ENCODE results near the gene ATP1B3. TPM values are rescaled to one million over a fixed set of nuclear protein-coding genes. Genes with fewer than 3 reads are reported as not detected.
A peak's percentile ranks its signal among the peaks of the same experiment; 100 is the strongest.

Gene ATP1B3
- total RNA-seq, 1 experiment from 2014 or later = 94.3 TPM

DNA sequence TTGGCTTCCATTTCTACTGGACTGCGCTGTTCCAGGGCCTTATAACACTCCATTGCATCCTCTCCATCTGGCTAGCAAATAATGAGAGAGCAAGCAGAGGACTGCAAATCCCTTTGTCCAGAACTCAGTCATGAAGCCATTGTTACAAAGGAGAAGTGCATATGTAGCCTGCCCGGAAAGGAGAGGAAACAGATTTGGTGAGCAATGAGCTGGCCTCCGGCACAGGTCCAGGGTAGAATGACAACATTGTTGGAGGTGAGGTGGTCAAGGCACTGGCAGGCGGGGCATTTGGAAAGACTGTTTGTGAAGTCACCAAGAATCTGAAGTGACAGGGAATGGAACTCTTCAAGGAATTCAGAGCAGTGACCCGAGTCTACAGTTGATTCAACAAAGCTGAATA lies 25.0 kb upstream of the ATP1B3 start:
- H3K27ac ChIP-seq = no peak overlapping the region
- DNase-seq = no peak
- H3K4me1 ChIP-seq = no peaks in the 10 kb centered on the region
- no peaks in the 10 kb centered on the region for H3K27me3 ChIP-seq
- no peaks in the 10 kb centered on the region for H3K36me3 ChIP-seq
- 0 out of 2 replicates have a peak, but pooled peaks cover 3% of the 10 kb centered on the region for H3K9me3 ChIP-seq (replicated peaks)
- no peak overlapping the region for H3K4me3 ChIP-seq

DNA sequence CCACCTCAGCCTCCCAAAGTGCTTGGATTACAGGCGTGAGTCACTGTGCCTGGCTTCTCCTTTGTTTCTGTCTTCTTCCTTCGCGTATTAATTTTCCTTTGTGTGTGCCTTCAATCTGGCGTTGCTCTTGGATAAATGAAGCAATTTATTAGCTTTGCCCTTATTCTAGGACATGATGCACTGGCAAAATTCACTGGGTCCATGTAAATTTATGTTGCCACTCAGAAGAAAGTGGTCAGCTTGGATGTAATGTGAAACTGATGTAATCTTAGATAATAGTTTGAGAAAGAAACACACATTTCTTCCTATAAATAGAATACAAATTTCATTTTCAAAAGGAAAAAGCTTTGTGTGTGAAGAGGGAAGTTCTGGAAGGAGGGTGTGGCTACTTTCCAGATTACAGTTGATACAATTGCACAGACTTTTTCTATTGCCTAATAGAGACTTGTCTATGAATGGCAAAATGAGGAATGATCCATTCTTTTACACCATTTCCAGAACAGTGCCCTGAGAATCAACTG lies 23.3 kb upstream of the ATP1B3 start:
- Histone ChIP-seq H3K4me3 (no peak overlapping the region), H3K27ac (no peak overlapping the region), H3K27me3 (no peaks in the 10 kb centered on the region), H3K36me3 (no peaks in the 10 kb centered on the region), H3K9me3 (replicated peaks) (0 out of 2 replicates have a peak, but pooled peaks cover 3% of the 10 kb centered on the region), H3K4me1 (no peaks in the 10 kb centered on the region)
- DNase-seq = no peak

DNA sequence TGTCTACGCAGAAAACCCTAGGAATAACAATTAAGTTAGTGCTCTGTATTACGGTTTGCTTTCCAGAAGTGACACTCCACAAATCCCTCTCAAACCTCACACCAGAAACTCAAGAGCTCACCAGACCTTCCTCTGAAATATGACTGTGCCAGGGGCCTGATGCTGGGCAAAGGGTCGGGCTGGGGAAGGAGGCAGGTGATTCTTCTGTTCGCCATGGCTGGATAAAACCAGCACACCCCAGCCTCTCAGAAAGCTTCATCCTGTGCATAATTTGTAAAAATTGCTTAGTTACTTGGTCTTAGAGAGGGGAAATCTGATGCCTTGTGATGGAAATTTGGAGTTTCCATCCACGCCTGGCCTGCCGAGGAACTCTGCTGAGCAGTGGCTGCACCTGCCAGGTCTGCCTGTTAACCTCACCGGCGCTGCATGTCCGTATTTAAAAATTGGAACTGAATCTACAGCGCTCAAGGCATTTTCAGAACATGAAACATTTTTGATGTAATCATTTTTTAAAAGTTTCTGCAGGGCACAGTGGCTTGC lies 22.7 kb upstream of the ATP1B3 start:
- Histone ChIP-seq H3K4me3 (no peak overlapping the region), H3K27me3 (no peaks in the 10 kb centered on the region), H3K9me3 (replicated peaks) (0 out of 2 replicates have a peak, but pooled peaks cover 3% of the 10 kb centered on the region), H3K36me3 (no peaks in the 10 kb centered on the region), H3K27ac (no peak overlapping the region), H3K4me1 (no peaks in the 10 kb centered on the region)
- no peak for DNase-seq

DNA sequence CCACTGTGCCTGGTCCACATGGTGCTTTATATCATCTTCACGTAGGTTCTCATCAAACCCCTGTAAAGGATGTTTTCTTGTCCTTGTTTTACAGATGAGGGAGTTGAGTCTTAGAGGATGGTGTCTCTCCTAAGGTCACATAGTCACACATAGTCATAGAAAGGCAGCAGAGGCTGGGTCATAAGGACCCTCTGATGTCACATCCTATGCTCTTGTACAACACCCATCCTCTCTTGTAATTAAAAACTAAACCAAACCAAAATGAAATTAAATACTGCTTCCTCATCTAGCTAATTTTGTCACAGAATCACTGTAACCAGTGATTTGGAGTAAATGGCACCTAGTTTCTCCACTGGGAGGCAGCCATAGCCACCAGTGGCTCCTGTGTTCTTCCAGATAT lies 21.8 kb upstream of the ATP1B3 start:
- no peak overlapping the region for H3K27ac ChIP-seq
- 0 out of 2 replicates have a peak, but pooled peaks cover 3% of the 10 kb centered on the region for H3K9me3 ChIP-seq (replicated peaks)
- no peaks in the 10 kb centered on the region for H3K27me3 ChIP-seq
- DNase-seq = no peak
- no peaks in the 10 kb centered on the region for H3K4me1 ChIP-seq
- no peak overlapping the region for H3K4me3 ChIP-seq
- H3K36me3 ChIP-seq = no peaks in the 10 kb centered on the region

DNA sequence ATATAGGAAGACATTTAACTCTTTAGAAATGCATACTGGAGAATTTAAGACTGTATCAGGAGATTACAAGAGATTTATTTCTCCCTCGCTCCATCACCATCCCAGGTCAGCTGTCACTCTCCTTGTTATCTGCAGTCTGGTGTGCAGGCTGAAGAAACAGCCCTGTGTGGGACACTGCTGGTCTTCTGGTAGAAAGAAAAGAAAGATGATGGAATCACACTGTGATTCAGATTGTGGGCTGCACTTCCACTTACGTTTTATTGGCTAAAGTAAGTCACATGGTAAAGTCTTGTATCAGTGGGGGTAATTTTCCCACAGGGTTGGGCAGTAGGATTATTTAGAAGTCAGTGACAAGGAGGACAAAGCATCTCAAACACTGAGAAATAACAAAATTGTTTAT lies 18.1 kb upstream of the ATP1B3 start:
- no peak overlapping the region for H3K4me3 ChIP-seq
- no peak for DNase-seq
- no peaks in the 10 kb centered on the region for H3K27me3 ChIP-seq
- H3K36me3 ChIP-seq = no peaks in the 10 kb centered on the region
- H3K4me1 ChIP-seq = no peaks in the 10 kb centered on the region
- H3K27ac ChIP-seq = no peak overlapping the region
- H3K9me3 ChIP-seq (replicated peaks) = no peaks in the 10 kb centered on the region

DNA sequence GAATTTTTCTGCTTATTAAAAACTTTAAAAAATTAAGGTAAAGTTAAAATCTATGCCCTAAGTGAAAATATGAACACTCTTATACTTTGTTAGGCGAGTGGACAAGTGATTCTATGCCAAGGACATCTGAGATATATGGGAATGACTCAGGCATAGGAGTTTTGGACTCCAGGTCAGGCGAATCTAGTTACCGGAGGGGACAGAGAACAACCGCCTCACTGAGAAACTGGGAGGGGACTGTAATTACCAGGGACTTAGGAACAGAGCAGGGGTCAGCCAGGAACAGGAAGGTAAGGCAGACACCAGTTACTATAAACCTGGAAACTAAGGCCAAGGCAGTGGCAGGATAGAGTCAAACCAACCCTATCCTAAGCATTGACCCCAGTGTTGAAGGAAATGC lies 16.8 kb upstream of the ATP1B3 start:
- no peak overlapping the region for H3K27ac ChIP-seq
- H3K4me1 ChIP-seq = no peaks in the 10 kb centered on the region
- no peaks in the 10 kb centered on the region for H3K27me3 ChIP-seq
- no peak for DNase-seq
- no peaks in the 10 kb centered on the region for H3K36me3 ChIP-seq
- H3K4me3 ChIP-seq = no peak overlapping the region
- H3K9me3 ChIP-seq (replicated peaks) = no peaks in the 10 kb centered on the region

DNA sequence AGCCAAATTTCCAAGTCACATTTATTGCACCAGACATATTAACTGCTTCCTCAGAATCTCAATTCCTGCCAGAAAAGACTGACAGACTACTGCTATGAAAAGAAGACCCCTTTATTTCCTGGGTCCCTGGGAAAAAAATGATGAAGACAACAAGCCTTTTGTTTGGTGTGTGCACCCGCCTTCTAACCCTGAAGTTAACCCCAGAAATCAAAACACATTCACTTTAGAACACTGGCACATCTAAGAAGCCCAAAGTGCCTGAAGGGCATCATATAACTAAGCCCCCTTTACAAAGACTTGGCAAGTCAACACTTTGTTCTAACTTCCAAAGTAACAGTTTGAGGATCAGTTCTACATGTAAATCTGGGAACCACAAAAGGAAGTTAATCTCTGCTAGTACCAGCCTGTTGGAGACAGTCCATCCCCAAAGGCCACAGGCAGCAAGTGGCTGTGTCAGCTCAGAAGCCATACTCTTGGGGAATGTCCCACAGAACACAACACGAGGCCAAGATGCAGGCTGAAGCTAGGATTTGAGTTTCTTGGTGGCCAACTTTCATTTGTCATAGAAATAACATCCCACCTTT lies 16.3 kb upstream of the ATP1B3 start:
- H3K27me3 ChIP-seq = no peaks in the 10 kb centered on the region
- H3K9me3 ChIP-seq (replicated peaks) = no peaks in the 10 kb centered on the region
- no peak for DNase-seq
- H3K27ac ChIP-seq = no peak overlapping the region
- H3K36me3 ChIP-seq = no peaks in the 10 kb centered on the region
- H3K4me3 ChIP-seq = no peak overlapping the region
- no peaks in the 10 kb centered on the region for H3K4me1 ChIP-seq

DNA sequence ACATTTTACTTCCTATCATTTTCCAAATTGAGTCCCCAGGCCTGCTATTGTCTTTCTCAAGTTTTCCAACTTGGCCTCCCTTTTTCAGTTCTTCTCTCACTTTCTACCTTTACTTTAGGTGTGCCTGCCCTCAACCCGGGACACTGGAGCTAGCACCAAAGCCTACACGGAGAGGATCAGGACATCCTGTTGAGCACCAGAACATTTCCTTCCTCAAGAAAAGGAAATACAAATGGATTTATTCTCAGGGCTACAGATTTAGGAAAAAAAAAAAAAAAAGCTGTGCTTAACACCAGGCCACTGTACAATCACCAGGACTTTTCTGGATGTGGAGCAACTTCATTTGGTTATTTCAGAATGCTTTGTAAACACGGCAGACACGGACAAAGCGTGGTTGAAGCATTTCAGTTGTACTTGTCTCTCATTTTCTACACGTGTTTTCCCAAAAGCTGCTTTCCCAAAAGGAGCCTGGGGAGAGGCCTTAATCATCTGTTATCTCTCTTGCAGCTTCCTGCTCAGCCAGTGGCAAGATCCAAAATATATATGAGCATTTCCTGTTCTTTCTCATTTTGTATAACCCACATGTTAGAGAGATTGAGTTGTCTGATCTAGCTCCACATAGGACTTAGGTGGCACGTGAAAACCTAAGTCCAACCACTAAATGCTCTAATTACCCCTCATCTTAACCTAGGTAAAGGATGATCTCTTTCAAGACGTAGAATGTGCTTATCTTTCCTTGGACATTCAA lies 15.5 kb upstream of the ATP1B3 start:
- Histone ChIP-seq H3K4me1 (no peaks in the 10 kb centered on the region), H3K27me3 (no peaks in the 10 kb centered on the region), H3K27ac (no peak overlapping the region), H3K36me3 (no peaks in the 10 kb centered on the region), H3K9me3 (replicated peaks) (no peaks in the 10 kb centered on the region), H3K4me3 (no peak overlapping the region)
- DNase-seq = no peak

DNA sequence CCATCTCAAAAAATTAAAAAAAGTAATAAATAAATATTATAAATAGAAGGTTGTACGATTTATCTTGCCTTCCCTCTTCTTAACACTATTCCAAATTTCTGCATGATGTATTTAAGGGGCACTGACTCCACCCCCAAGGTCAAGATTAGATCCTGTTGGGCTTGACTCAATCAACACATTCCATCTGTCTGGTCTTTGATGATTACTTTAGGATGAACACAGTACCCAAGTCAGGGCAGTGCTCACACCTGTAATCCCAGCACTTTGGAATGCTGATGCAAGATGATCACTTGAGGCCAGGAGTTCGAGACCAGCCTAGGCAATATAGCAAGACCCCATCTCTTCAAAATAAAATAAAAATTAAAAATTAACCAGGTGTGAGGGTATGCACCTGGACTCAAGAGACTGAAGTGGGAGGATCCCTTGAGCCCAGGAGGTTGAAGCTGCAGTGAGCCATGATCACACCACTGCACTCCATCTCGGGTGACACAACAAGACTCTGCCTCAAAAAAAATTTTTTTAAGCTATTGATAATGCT lies 14.1 kb upstream of the ATP1B3 start:
- no peak for DNase-seq
- no peaks in the 10 kb centered on the region for H3K4me1 ChIP-seq
- H3K36me3 ChIP-seq = no peaks in the 10 kb centered on the region
- no peaks in the 10 kb centered on the region for H3K9me3 ChIP-seq (replicated peaks)
- no peak overlapping the region for H3K27ac ChIP-seq
- no peak overlapping the region for H3K4me3 ChIP-seq
- H3K27me3 ChIP-seq = no peaks in the 10 kb centered on the region

DNA sequence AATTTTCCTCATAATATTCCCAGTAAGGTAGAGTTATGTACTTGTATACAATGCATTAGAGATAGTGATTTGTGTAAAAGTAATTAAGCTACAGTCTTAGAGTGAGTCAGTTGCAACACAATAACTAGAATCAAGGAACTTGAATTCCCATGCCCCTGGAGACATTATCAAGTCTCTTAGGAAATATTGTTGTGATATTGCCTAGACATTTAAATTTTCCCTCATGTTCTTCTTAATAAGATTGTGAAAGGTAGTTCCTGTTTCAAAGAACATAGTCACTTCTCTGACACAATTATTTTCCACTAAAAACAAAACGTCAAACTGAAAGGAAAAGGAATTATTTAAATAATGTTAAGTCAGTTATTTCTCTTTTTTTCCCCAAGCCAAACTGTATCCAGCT lies 13.0 kb upstream of the ATP1B3 start:
- Histone ChIP-seq H3K36me3 (no peaks in the 10 kb centered on the region), H3K27ac (no peak overlapping the region), H3K27me3 (no peaks in the 10 kb centered on the region), H3K9me3 (replicated peaks) (no peaks in the 10 kb centered on the region), H3K4me1 (no peaks in the 10 kb centered on the region), H3K4me3 (no peak overlapping the region)
- no peak for DNase-seq

DNA sequence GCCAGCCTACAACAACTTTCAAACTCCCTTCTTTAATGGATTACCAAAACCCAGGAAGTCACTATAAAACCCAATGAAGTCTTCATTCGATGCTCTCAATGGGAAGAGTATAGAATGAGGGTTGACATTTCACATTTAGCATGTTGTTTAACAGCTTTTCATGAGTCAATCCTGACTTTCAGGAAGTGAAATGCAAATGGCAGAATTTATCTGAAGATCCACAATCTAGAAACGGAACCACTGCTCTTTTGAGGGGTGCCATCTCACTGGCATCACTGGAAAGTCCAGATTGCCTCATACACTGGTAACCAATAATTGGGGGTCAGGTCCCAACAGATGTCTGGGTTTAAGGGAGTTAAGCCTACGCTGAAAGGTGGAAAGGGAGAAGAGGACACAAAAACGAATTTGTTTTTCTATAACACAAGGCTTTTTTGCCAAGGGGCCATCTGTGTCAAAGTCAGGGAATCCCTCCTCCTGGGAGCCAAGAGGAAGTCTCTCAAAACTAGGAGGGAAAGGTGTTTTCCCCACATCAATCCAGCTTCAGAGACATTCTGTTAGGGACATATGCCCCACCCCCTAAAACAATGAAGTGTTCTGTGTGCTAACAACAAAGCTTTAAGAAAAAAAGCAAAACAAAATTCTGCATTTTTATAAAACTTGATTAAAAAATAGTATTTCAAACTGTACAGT lies 12.0 kb upstream of the ATP1B3 start:
- no peaks in the 10 kb centered on the region for H3K4me1 ChIP-seq
- no peaks in the 10 kb centered on the region for H3K9me3 ChIP-seq (replicated peaks)
- DNase-seq = no peak
- H3K27me3 ChIP-seq = no peaks in the 10 kb centered on the region
- H3K4me3 ChIP-seq = no peak overlapping the region
- H3K36me3 ChIP-seq = no peaks in the 10 kb centered on the region
- H3K27ac ChIP-seq = no peak overlapping the region

DNA sequence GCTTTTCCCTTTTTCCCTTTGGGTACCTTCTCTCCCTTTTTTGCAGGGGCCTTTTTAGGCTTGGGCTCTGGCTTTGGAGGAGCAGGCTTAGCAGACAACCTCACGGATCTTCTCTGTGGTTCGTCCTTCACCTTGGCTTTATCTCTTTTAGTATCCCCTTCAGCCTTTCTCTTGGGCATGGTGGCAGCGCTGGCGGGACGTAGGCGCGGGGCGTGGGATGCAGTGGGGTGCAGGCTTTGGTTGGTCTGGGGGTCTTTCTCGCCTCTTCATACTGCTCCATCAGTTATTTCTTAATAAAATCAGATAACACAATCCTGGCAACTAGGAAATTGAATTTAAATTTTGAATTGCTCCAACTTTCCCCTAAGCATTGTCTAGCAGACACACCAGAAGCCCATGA lies 11.3 kb upstream of the ATP1B3 start:
- H3K9me3 ChIP-seq (replicated peaks) = no peaks in the 10 kb centered on the region

DNA sequence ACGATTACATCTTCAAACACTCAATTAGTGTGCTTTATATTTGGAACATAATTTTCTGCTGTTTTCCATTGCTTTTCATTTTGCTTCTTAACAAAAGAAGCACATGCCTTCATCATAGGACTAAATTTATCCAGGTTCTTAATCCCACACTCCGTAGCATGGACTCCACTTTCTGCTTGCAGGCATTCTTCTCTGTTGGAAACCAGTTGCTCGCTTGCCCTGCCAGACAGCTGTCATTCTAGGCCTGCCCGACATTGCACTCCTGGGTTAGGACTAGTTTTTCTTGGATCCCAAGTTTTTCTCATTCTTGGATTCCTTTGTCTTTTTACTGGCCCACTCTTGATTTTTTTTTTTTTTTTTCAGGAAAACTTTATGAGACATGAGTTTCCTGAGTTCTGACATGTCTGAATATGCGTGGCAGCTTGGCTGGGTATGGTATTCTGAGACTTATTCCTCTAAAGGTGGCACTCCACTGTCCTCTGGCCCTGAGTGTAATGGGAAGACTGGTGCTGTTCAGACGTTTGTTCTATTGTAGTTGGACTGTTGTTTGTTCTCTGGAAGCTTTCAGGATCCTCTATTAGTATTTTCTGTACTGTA lies 6.3 kb upstream of the ATP1B3 start:
- Histone ChIP-seq H3K36me3 (no peaks in the 10 kb centered on the region), H3K9me3 (replicated peaks) (no peaks in the 10 kb centered on the region), H3K4me1 (no peaks in the 10 kb centered on the region), H3K27ac (no peak overlapping the region), H3K27me3 (no peaks in the 10 kb centered on the region), H3K4me3 (no peak overlapping the region)
- DNase-seq = peak in 1 of 2 experiments; percentile 22

More for the DNA sequence above, 11.3 kb upstream of the ATP1B3 start:
- no peak for DNase-seq
- Histone ChIP-seq H3K27ac (no peak overlapping the region), H3K4me3 (no peak overlapping the region), H3K4me1 (no peaks in the 10 kb centered on the region), H3K36me3 (no peaks in the 10 kb centered on the region), H3K27me3 (no peaks in the 10 kb centered on the region)

DNA sequence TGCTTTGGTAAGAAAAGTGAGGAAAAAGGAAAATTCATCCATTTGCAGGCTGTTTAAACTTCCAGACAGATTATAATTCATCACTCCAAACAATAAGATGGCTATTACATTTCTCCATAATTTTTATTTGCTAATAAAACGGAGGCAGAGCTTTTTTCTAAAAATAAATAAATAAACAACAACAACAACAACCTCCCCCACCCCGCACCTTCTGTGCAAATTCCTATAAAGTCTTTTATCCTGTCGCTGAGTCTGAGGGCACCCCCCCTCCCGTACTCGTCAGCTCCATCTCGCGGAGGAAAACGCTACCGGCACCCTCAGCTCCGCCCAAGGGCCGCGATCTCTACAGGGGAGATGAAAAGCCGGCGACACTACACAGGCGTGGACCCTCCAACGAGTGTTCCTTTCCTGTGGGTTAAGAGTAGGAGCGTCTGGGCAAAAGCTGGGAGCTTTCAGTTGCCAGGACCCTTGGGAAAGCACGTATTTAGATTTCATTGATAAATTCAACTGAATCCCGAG lies 1.0 kb upstream of the ATP1B3 start:
- H3K27ac ChIP-seq = peak overlapping the region; percentile 54
- peak; percentile 86 to 90 for DNase-seq
- H3K9me3 ChIP-seq (replicated peaks) = no peaks in the 10 kb centered on the region
- peaks cover 7% of the 10 kb centered on the region; the same call in 1 of the 2 replicates for H3K36me3 ChIP-seq
- H3K27me3 ChIP-seq = no peaks in the 10 kb centered on the region
- peaks cover 8% of the 10 kb centered on the region; the same call in 1 of the 2 replicates for H3K4me1 ChIP-seq
- peak overlapping the region; percentile 90 for H3K4me3 ChIP-seq

Measured in SJCRH30 (cell line).